Thyroid gland (tissue), 4 donors: ENCODE measurements around the gene RNASEH2B. TPM values are rescaled to one million over a fixed set of nuclear protein-coding genes. Genes with fewer than 3 reads are reported as not detected.

Source experiments
- DNase-seq, 2 donors: peaks; one replicate each; pipeline ENCODE4 v3.0.0-alpha.2; 2019
- H3K27ac ChIP-seq, 3 donors: fragments of 200-600 bp; sonication (generic); 1 replicate in 2 of 3; 2 replicates in 1 of 3; pipeline ENCODE4 v1.5.1; 2016 to 2019; ENCODE audit warnings: mild to moderate bottlenecking in 1 of 3, moderate library complexity in 1 of 3
- H3K27me3 ChIP-seq: fragments of 200-600 bp; sonication (generic); one replicate; pipeline ENCODE4 v1.5.1; 2019
- H3K36me3 ChIP-seq, 2 donors: fragments of 200-600 bp; sonication (generic); one replicate each; pipeline ENCODE4 v1.5.1; 2016 to 2019
- H3K4me1 ChIP-seq, 2 donors: fragments of 200-600 bp; sonication (generic); one replicate each; pipeline ENCODE4 v1.5.1; 2017 to 2019
- H3K4me3 ChIP-seq, 3 donors: fragments of 200-600 bp; sonication (generic); replicated peaks in 1 of 3; 1 replicate in 2 of 3; 2 replicates in 1 of 3; pipeline ENCODE4 v1.5.1; 2016; ENCODE audit warnings: mild to moderate bottlenecking in 1 of 3
- H3K9me3 ChIP-seq: fragments of 200-600 bp; sonication (generic); one replicate; pipeline ENCODE4 v1.5.1; 2017
- CTCF ChIP-seq, 6 experiments: fragments of 200-600 bp in 3 of 6; fragments of 450-650 bp in 3 of 6; sonication (generic) in 3 of 6; IDR thresholded peaks; one replicate each; pipeline ENCODE4 v1.5.1; 2016 to 2019; ENCODE audit warnings: antibody characterized with exemption in 6 of 6, mild to moderate bottlenecking in 2 of 6, inconsistent platforms in 1 of 6, moderate library complexity in 1 of 6
- POLR2A ChIP-seq, 2 donors: fragments of 450-650 bp; IDR thresholded peaks; one replicate each; pipeline ENCODE4 v1.6.1; 2017; ENCODE audit warnings: antibody characterized with exemption in 2 of 2, mild to moderate bottlenecking in 2 of 2, moderate library complexity in 1 of 2
- WGBS, 2 donors: methylation state at CpG; one replicate each; pipeline ENCODE4 v1.1.5; 2017; 5-methylcytosine and 5-hydroxymethylcytosine counted together
- intact Hi-C: fragments of 100-400 bp; cut with DNase I; formaldehyde crosslinking; loops from one replicate; pipeline ENCODE4 v1.15.1; 2023
- total RNA-seq, 4 donors: library from RNA; depleted of rRNA; stranded (reverse); fragments of >200 nt; gene quantifications; one replicate each; pipeline ENCODE4 v1.2.3, GENCODE V29; 2016

Gene RNASEH2B
- total RNA-seq, 4 donors from 2014 or later: 51.5 to 116 (median 79.8) TPM

GRCh38 chr13:50884265-50884664, 25.3 kb upstream of the RNASEH2B start:
- no peak for DNase-seq
- H3K27ac ChIP-seq: no peak overlapping the region
- no peaks in the 10 kb centered on the region for H3K9me3 ChIP-seq
- H3K4me3 ChIP-seq: no peak overlapping the region
- intact Hi-C loops: no loop called here
- H3K4me1 ChIP-seq: no peaks in the 10 kb centered on the region
- 82 to 97% methylated on average over 1 of the region's 1 CpG for WGBS, 2 donors
- no peaks in the 10 kb centered on the region for H3K36me3 ChIP-seq
- TF ChIP-seq CTCF (IDR thresholded peaks at IDR 0.05) (no peak), POLR2A (IDR thresholded peaks at IDR 0.05) (no peak)
- H3K27me3 ChIP-seq: no peaks in the 10 kb centered on the region

GRCh38 chr13:50887151-50887550, 22.4 kb upstream of the RNASEH2B start:
- Histone ChIP-seq H3K27ac (no peak overlapping the region), H3K9me3 (no peaks in the 10 kb centered on the region), H3K36me3 (no peaks in the 10 kb centered on the region), H3K4me1 (no peaks in the 10 kb centered on the region), H3K27me3 (no peaks in the 10 kb centered on the region), H3K4me3 (no peak overlapping the region)
- intact Hi-C loops: no loop called here
- TF ChIP-seq POLR2A (IDR thresholded peaks at IDR 0.05) (no peak), CTCF (IDR thresholded peaks at IDR 0.05) (no peak)
- no peak for DNase-seq
- 87 to 93% methylated on average over 7 of the region's 7 CpGs for WGBS, 2 donors

DNA sequence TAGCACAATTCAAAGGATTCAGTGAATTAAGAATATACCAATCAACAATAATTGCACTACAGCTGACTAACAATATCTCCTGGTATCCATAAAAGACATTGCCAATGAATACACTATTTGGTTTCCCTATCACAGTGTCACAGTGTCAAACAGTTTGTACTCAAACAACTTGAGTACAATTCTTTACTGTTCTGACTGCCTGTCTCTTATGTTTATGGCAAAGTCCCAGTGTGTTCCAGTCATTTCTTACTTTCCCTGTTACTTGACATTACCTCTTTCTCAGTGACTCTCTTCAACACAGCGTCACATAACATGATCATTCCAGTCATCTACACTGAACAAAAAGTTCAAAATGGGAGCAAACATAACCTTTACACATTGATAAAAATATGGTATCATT, 21.2 kb upstream of the RNASEH2B start:
- Histone ChIP-seq H3K9me3 (no peaks in the 10 kb centered on the region), H3K4me1 (no peaks in the 10 kb centered on the region), H3K36me3 (no peaks in the 10 kb centered on the region), H3K27me3 (no peaks in the 10 kb centered on the region), H3K27ac (no peak overlapping the region), H3K4me3 (no peak overlapping the region)
- intact Hi-C loops: no loop called here
- WGBS, 2 donors: 55 to 96% methylated on average over 1 of the region's 1 CpG
- no peak for DNase-seq
- no peak for TF ChIP-seq POLR2A (IDR thresholded peaks at IDR 0.05)
- TF ChIP-seq CTCF (IDR thresholded peaks at IDR 0.05): no peak

DNA sequence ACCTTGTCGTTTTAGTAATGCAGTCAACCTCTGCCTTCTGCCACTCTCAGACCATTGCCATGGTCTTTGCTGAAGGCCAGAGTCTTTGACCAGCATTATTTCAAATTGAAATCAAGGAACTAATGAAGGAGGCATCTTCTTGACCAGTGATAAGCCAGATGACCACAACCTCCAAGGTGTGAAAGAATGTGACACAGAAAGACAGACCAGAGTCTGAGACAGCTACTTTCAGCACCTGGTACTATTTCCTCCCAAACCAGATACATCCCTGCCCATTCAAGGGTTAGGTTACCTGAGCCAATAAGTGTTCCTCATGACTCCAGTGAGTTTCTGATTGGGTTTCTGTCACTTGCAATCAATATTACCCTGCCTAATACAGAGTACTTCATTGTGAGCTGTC, 20.3 kb upstream of the RNASEH2B start:
- intact Hi-C loops: no loop called here
- H3K4me1 ChIP-seq: peaks cover under 1 to 2% of the 10 kb centered on the region in 2 donors
- no peaks in the 10 kb centered on the region for H3K9me3 ChIP-seq
- no peaks in the 10 kb centered on the region for H3K36me3 ChIP-seq
- TF ChIP-seq POLR2A (IDR thresholded peaks at IDR 0.05) (no peak), CTCF (IDR thresholded peaks at IDR 0.05) (no peak)
- no peak for DNase-seq
- H3K27me3 ChIP-seq: no peaks in the 10 kb centered on the region
- WGBS, 2 donors: 43 to 81% methylated on average over 1 of the region's 1 CpG
- no peak overlapping the region for H3K4me3 ChIP-seq
- H3K27ac ChIP-seq: no peak overlapping the region

DNA sequence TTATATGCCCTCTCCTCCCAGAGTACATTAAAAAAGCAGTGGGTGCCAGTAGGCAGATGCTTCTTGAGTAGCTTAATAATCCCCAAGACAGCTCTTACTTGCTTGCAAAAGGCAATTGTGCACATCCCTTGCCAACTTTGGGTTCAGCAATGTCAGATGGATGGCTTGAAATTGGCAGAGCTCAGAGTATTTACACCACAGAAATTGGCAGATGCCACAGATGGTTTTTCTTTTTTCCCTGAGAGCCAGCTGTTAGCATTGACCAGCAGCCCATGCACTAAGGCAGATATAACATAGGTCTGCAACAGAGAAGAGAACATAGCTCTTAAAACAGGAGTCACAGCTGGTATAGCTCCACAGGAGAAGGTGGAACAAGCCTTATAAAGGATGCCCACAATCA, 18.4 kb upstream of the RNASEH2B start:
- TF ChIP-seq CTCF (IDR thresholded peaks at IDR 0.05) (no peak), POLR2A (IDR thresholded peaks at IDR 0.05) (no peak)
- Histone ChIP-seq H3K9me3 (no peaks in the 10 kb centered on the region), H3K4me1 (peaks cover 3 to 5% of the 10 kb centered on the region in 2 donors), H3K4me3 (no peak overlapping the region), H3K27ac (no peak overlapping the region), H3K27me3 (no peaks in the 10 kb centered on the region), H3K36me3 (no peaks in the 10 kb centered on the region)
- intact Hi-C loops: no loop called here
- no peak for DNase-seq
